ENCODE measurements around the gene NT5E. TPM values are rescaled to one million over a fixed set of nuclear protein-coding genes. Genes with fewer than 3 reads are reported as not detected.

The NT5E gene
- total RNA-seq, 1 experiment from 2014 or later: 0.52 TPM

DNA sequence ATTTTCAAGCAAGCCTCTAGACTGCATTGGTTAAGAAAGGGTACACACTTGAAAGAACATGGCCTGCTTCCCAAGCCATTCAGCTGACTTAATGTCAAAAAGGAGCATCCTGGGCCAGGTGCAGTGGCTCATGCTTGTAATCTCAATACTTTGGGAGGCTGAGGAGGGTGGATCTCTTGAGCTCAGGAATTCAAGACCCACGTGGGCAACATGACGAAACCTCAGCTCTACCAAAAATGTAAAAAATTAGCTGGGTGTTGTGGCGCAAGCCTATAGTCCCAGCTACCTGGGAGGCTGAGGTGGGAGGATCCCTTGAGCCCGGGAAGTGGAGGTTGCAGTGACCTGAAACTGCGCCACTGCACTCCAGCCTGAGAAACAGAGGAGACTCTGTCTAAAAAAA lies 26.9 kb upstream of the NT5E start:
- Mint-ChIP-seq H3K36me3 (ENCODE audit: insufficient read depth in 1 of 3, low read depth in 3 of 3) (peaks cover 0 to 9% (median 3%) of the 10 kb centered on the region in 3 experiments; a peak in 5 of 7 replicates), H3K4me1 (no peaks in the 10 kb centered on the region; a peak in 1 of 4 replicates), H3K27me3 (ENCODE audit: low read depth) (no peaks in the 10 kb centered on the region), H3K27ac (no peak overlapping the region), H3K9me3 (peaks cover 21% of the 10 kb centered on the region in 2 experiments), H3K4me3 (no peak overlapping the region)
- Histone ChIP-seq H2BK15ac (ENCODE audit: low read depth, low read length) (no peak overlapping the region), H4K8ac (replicated peaks; ENCODE audit: insufficient read length, low read depth, low read length) (no peak overlapping the region), H2AK5ac (ENCODE audit: insufficient read length, low read length) (no peak overlapping the region), H3K79me2 (ENCODE audit: insufficient read depth, low read length) (no peaks in the 10 kb centered on the region), H4K91ac (ENCODE audit: insufficient read length, low read depth, low read length) (no peak overlapping the region), H3K27ac (ENCODE audit: insufficient read length, low read depth, low read length) (no peak overlapping the region), H3K4ac (ENCODE audit: low read depth, low read length) (no peak overlapping the region), H3K23me2 (ENCODE audit: insufficient read length, low read depth, low read length, poor library complexity, severe bottlenecking) (no peaks in the 10 kb centered on the region), H3K79me1 (ENCODE audit: insufficient read depth, low read depth, low read length, poor library complexity, severe bottlenecking) (no peaks in the 10 kb centered on the region), H3K18ac (ENCODE audit: insufficient read length, low read depth, low read length) (no peak overlapping the region), H2AFZ (ENCODE audit: low read length) (no peak overlapping the region), H3K56ac (ENCODE audit: insufficient read length, low read depth, low read length) (no peak overlapping the region), H3K4me2 (ENCODE audit: insufficient read depth, insufficient read length, low read length) (no peak overlapping the region), H2BK5ac (ENCODE audit: insufficient read length, low read length) (no peak overlapping the region), H2BK120ac (ENCODE audit: low read depth, low read length, poor library complexity, severe bottlenecking) (no peak overlapping the region), H2BK12ac (ENCODE audit: insufficient read length, low read depth, low read length) (no peak overlapping the region), H3K14ac (ENCODE audit: insufficient read depth, low read length) (no peak overlapping the region), H4K5ac (ENCODE audit: insufficient read length, low read depth, low read length) (no peak overlapping the region), H3K23ac (ENCODE audit: insufficient read length, low read depth, low read length) (no peak overlapping the region), H3K9ac (ENCODE audit: extremely low read depth, insufficient read length, low read length) (no peak overlapping the region), H2BK20ac (ENCODE audit: low read depth, low read length, poor library complexity, severe bottlenecking) (no peak overlapping the region), H3T11ph (ENCODE audit: low read length) (no peak overlapping the region), H3K9me3 (ENCODE audit: control insufficient read depth, low read depth, low read length) (no peaks in the 10 kb centered on the region), H3K4me1 (ENCODE audit: insufficient read depth, low read length) (no peaks in the 10 kb centered on the region), H3K27me3 (ENCODE audit: insufficient read depth, low read length) (no peaks in the 10 kb centered on the region; the same call in 1 of the 2 replicates), H4K20me1 (ENCODE audit: control insufficient read depth, insufficient read depth, insufficient read length) (no peaks in the 10 kb centered on the region)
- WGBS (ENCODE audit: extremely low coverage, insufficient read length, low lambda C conversion rate): no CpG with 5 or more reads among the region's 5 CpGs
- TF ChIP-seq, protein P1, sequence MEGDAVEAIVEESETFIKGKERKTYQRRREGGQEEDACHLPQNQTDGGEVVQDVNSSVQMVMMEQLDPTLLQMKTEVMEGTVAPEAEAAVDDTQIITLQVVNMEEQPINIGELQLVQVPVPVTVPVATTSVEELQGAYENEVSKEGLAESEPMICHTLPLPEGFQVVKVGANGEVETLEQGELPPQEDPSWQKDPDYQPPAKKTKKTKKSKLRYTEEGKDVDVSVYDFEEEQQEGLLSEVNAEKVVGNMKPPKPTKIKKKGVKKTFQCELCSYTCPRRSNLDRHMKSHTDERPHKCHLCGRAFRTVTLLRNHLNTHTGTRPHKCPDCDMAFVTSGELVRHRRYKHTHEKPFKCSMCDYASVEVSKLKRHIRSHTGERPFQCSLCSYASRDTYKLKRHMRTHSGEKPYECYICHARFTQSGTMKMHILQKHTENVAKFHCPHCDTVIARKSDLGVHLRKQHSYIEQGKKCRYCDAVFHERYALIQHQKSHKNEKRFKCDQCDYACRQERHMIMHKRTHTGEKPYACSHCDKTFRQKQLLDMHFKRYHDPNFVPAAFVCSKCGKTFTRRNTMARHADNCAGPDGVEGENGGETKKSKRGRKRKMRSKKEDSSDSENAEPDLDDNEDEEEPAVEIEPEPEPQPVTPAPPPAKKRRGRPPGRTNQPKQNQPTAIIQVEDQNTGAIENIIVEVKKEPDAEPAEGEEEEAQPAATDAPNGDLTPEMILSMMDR (conservative IDR thresholded peaks at IDR 0.05): no peak
- DNase-seq: no peak
